Measurements from ENCODE around the gene HEYL.

- TF ChIP-seq CTCF (IDR thresholded peaks at IDR 0.05 in 4 of 5, conservative IDR thresholded peaks at IDR 0.05 in 1 of 5), result no peak
- TF ChIP-seq POLR2A (IDR thresholded peaks at IDR 0.05), result no peak
These were observed 11.0 kb upstream of the HEYL start for GRCh38 chr1:39650431-39650830.
